ENCODE results near the gene BNIP5.

- TF ChIP-seq CTCF (IDR thresholded peaks at IDR 0.05 in 8 of 11, conservative IDR thresholded peaks at IDR 0.05 in 3 of 11) (no peak), POLR2AphosphoS5 (IDR thresholded peaks at IDR 0.05) (no peak), POLR2A (IDR thresholded peaks at IDR 0.05) (no peak)
Measured at GRCh38 chr6:36362551-36363370, 26.1 kb upstream of the BNIP5 start.

Data from spleen (tissue), 7 donors.